Suprapubic skin (tissue), 4 donors: ENCODE data around the gene BMERB1. TPM values are rescaled to one million over a fixed set of nuclear protein-coding genes. Genes with fewer than 3 reads are reported as not detected.

Source experiments
- DNase-seq, 2 donors: peaks; one replicate each; pipeline ENCODE4 v3.0.0-alpha.2; 2019; ENCODE audit warnings: low spot score in 2 of 2
- H3K27ac ChIP-seq: fragments of 200-600 bp; sonication (generic); one replicate; pipeline ENCODE4 v1.5.1; 2019
- H3K27me3 ChIP-seq: fragments of 200-600 bp; sonication (generic); one replicate; pipeline ENCODE4 v1.5.1; 2019
- H3K36me3 ChIP-seq: fragments of 200-600 bp; sonication (generic); one replicate; pipeline ENCODE4 v1.5.1; 2019
- H3K4me1 ChIP-seq: fragments of 200-600 bp; sonication (generic); one replicate; pipeline ENCODE4 v1.5.1; 2019
- H3K4me3 ChIP-seq: fragments of 200-600 bp; sonication (generic); one replicate; pipeline ENCODE4 v1.5.1; 2019; ENCODE audit warnings: mild to moderate bottlenecking
- H3K9me3 ChIP-seq: fragments of 200-600 bp; sonication (generic); one replicate; pipeline ENCODE4 v1.5.1; 2019
- CTCF ChIP-seq, 2 donors: fragments of 200-600 bp in 1 of 2; fragments of 450-650 bp in 1 of 2; sonication (generic) in 1 of 2; IDR thresholded peaks; one replicate each; pipeline ENCODE4 v1.5.1; 2016 to 2019; ENCODE audit warnings: antibody characterized with exemption in 2 of 2, mild to moderate bottlenecking in 1 of 2, moderate library complexity in 1 of 2
- EP300 ChIP-seq: sonication (generic); formaldehyde crosslinking; IDR thresholded peaks from one replicate; pipeline ENCODE4 v1.6.1; 2017; ENCODE audit warnings: antibody characterized with exemption
- POLR2A ChIP-seq, 2 donors: fragments of 450-650 bp; IDR thresholded peaks; one replicate each; pipeline ENCODE4 v1.6.1; 2017; ENCODE audit warnings: antibody characterized with exemption in 2 of 2, mild to moderate bottlenecking in 2 of 2, moderate library complexity in 2 of 2
- POLR2AphosphoS5 ChIP-seq, 3 donors: sonication (generic); formaldehyde crosslinking; IDR thresholded peaks; one replicate each; pipeline ENCODE4 v1.6.1; 2017; ENCODE audit warnings: antibody characterized with exemption in 3 of 3
- WGBS: methylation state at CpG from one replicate; pipeline ENCODE4 v1.1.5; 2018; 5-methylcytosine and 5-hydroxymethylcytosine counted together
- total RNA-seq, 4 donors: library from RNA; depleted of rRNA; stranded (reverse); fragments of >200 nt; gene quantifications; one replicate each; pipeline ENCODE4 v1.1.0, GENCODE V29; 2016

The BMERB1 gene
- total RNA-seq, 4 donors from 2014 or later: 5.5 to 31.4 (median 17.9) TPM

GRCh38 chr16:15509051-15509592, 74.7 kb downstream of the BMERB1 start:
- Histone ChIP-seq H3K9me3 (no peaks in the 10 kb centered on the region), H3K4me1 (peaks cover 21% of the 10 kb centered on the region), H3K27ac (no peak overlapping the region), H3K4me3 (no peak overlapping the region), H3K36me3 (no peaks in the 10 kb centered on the region), H3K27me3 (no peaks in the 10 kb centered on the region)
- no peak for DNase-seq
- TF ChIP-seq POLR2A (IDR thresholded peaks at IDR 0.05) (no peak), POLR2AphosphoS5 (IDR thresholded peaks at IDR 0.05) (no peak), CTCF (IDR thresholded peaks at IDR 0.05) (no peak), EP300 (no peak)
- WGBS: 69% methylated on average over 14 of the region's 14 CpGs

GRCh38 chr16:15509593-15510535, 75.5 kb downstream of the BMERB1 start:
- no peaks in the 10 kb centered on the region for H3K27me3 ChIP-seq
- H3K4me3 ChIP-seq: no peak overlapping the region
- no peaks in the 10 kb centered on the region for H3K36me3 ChIP-seq
- no peak for DNase-seq
- peaks cover 21% of the 10 kb centered on the region for H3K4me1 ChIP-seq
- no peak for TF ChIP-seq EP300
- no peak for TF ChIP-seq POLR2AphosphoS5 (IDR thresholded peaks at IDR 0.05)
- no peak for TF ChIP-seq POLR2A (IDR thresholded peaks at IDR 0.05)
- TF ChIP-seq CTCF (IDR thresholded peaks at IDR 0.05): no peak
- no peak overlapping the region for H3K27ac ChIP-seq
- 85% methylated on average over 18 of the region's 19 CpGs for WGBS
- H3K9me3 ChIP-seq: no peaks in the 10 kb centered on the region

- peaks cover 21% of the 10 kb centered on the region for H3K4me1 ChIP-seq
- H3K36me3 ChIP-seq: no peaks in the 10 kb centered on the region
- H3K9me3 ChIP-seq: no peaks in the 10 kb centered on the region
- H3K4me3 ChIP-seq: no peak overlapping the region
- no peak overlapping the region for H3K27ac ChIP-seq
- DNase-seq: no peak
- no peak for TF ChIP-seq POLR2AphosphoS5 (IDR thresholded peaks at IDR 0.05)
- no peak for TF ChIP-seq EP300
- no peak for TF ChIP-seq POLR2A (IDR thresholded peaks at IDR 0.05)
- TF ChIP-seq CTCF (IDR thresholded peaks at IDR 0.05): no peak
- H3K27me3 ChIP-seq: no peaks in the 10 kb centered on the region
- 84% methylated on average over 6 of the region's 6 CpGs for WGBS
Measured at GRCh38 chr16:15510992-15511391, 76.6 kb downstream of the BMERB1 start.

- Histone ChIP-seq H3K9me3 (no peaks in the 10 kb centered on the region), H3K4me3 (no peak overlapping the region), H3K27ac (no peak overlapping the region), H3K27me3 (no peaks in the 10 kb centered on the region), H3K4me1 (peaks cover 17% of the 10 kb centered on the region), H3K36me3 (peaks cover 2% of the 10 kb centered on the region)
- 91% methylated on average over 11 of the region's 11 CpGs for WGBS
- TF ChIP-seq POLR2A (IDR thresholded peaks at IDR 0.05): no peak
- no peak for TF ChIP-seq EP300
- TF ChIP-seq POLR2AphosphoS5 (IDR thresholded peaks at IDR 0.05): no peak
- TF ChIP-seq CTCF (IDR thresholded peaks at IDR 0.05): no peak
- DNase-seq: no peak
Measured at GRCh38 chr16:15511759-15512487, 77.5 kb downstream of the BMERB1 start.

GRCh38 chr16:15513156-15513555, 78.8 kb downstream of the BMERB1 start:
- H3K27ac ChIP-seq: no peak overlapping the region
- no peak overlapping the region for H3K4me3 ChIP-seq
- H3K4me1 ChIP-seq: peaks cover 8% of the 10 kb centered on the region
- WGBS: 91% methylated on average over 11 of the region's 11 CpGs
- H3K9me3 ChIP-seq: no peaks in the 10 kb centered on the region
- peaks cover 3% of the 10 kb centered on the region for H3K36me3 ChIP-seq
- TF ChIP-seq CTCF (IDR thresholded peaks at IDR 0.05) (no peak), POLR2A (IDR thresholded peaks at IDR 0.05) (no peak), EP300 (no peak)
- DNase-seq: no peak
- H3K27me3 ChIP-seq: no peaks in the 10 kb centered on the region
